Loucy (cell line): ENCODE data around the gene SUSD5.

Source experiments
- H2AFZ ChIP-seq: fragments of 200-600 bp; sonication (generic); 2 replicates; pipeline ENCODE4 v1.6.0; 2016; ENCODE audit warnings: antibody characterized with exemption, mild to moderate bottlenecking, low read length, moderate library complexity
- H3F3A ChIP-seq: fragments of 200-600 bp; 2 replicates; pipeline ENCODE4 v1.6.0; 2016; ENCODE audit warnings: antibody characterized with exemption, low read depth, mild to moderate bottlenecking
- H3K27me3 ChIP-seq: fragments of 200-600 bp; sonication (generic); 2 replicates; pipeline ENCODE4 v1.6.1; 2014; ENCODE audit warnings: low read length, mild to moderate bottlenecking; ENCODE audit not compliant: insufficient read depth, poor library complexity, severe bottlenecking
- H3K36me3 ChIP-seq: fragments of 200-600 bp; sonication (generic); 2 replicates; pipeline ENCODE4 v1.6.1; 2016; ENCODE audit warnings: low read length; ENCODE audit not compliant: insufficient read depth
- H3K4me1 ChIP-seq: fragments of 200-600 bp; sonication (generic); 2 replicates; pipeline ENCODE4 v1.5.1; 2014; ENCODE audit warnings: low read length, mild to moderate bottlenecking; ENCODE audit not compliant: insufficient read depth, poor library complexity, severe bottlenecking
- H3K4me2 ChIP-seq: fragments of 200-600 bp; sonication (generic); 2 replicates; pipeline ENCODE4 v1.6.0; 2014; ENCODE audit warnings: antibody characterized with exemption, low read length, low read depth, mild to moderate bottlenecking; ENCODE audit not compliant: poor library complexity, severe bottlenecking
- H3K4me3 ChIP-seq: fragments of 200-600 bp; sonication (generic); 2 replicates; pipeline ENCODE4 v1.5.1; 2014; ENCODE audit warnings: low read length, mild to moderate bottlenecking, mixed read lengths; ENCODE audit not compliant: poor library complexity, severe bottlenecking
- H3K79me2 ChIP-seq: fragments of 200-600 bp; sonication (generic); 2 replicates; pipeline ENCODE4 v1.6.1; 2014; ENCODE audit warnings: low read length; ENCODE audit not compliant: insufficient read depth
- H3K9ac ChIP-seq: fragments of 200-600 bp; sonication (generic); 2 replicates; pipeline ENCODE4 v1.6.0; 2014; ENCODE audit warnings: mild to moderate bottlenecking, low read depth, low read length, moderate library complexity; ENCODE audit not compliant: poor library complexity, severe bottlenecking
- H3K9me2 ChIP-seq: fragments of 200-600 bp; sonication (generic); replicated peaks from 2 replicates; pipeline ENCODE4 v1.6.1; 2016; ENCODE audit warnings: low read depth, low read length, mixed read lengths
- H3K9me3 ChIP-seq: fragments of 200-600 bp; sonication (generic); 2 replicates; pipeline ENCODE4 v1.6.1; 2014; ENCODE audit warnings: mild to moderate bottlenecking, antibody characterized with exemption, low read length, low read depth; ENCODE audit not compliant: insufficient read depth
- H4K20me1 ChIP-seq: fragments of 200-600 bp; sonication (generic); 2 replicates; pipeline ENCODE4 v1.6.0; 2014; ENCODE audit warnings: antibody characterized with exemption, low read length, mild to moderate bottlenecking; ENCODE audit not compliant: insufficient read depth, poor library complexity, severe bottlenecking
- EZH2phosphoT487 ChIP-seq: fragments of 200-600 bp; IDR thresholded peaks from 2 replicates; pipeline ENCODE4 v1.6.1; 2018; ENCODE audit warnings: antibody characterized with exemption, mild to moderate bottlenecking, moderate library complexity, borderline replicate concordance
- TF ChIP-seq, protein P1 (sequence below): fragments of 200-600 bp; sonication (generic); conservative IDR thresholded peaks from 2 replicates; pipeline ENCODE4 v1.5.1; 2014; ENCODE audit warnings: mild to moderate bottlenecking, antibody characterized with exemption, low read length

The SUSD5 gene

DNA sequence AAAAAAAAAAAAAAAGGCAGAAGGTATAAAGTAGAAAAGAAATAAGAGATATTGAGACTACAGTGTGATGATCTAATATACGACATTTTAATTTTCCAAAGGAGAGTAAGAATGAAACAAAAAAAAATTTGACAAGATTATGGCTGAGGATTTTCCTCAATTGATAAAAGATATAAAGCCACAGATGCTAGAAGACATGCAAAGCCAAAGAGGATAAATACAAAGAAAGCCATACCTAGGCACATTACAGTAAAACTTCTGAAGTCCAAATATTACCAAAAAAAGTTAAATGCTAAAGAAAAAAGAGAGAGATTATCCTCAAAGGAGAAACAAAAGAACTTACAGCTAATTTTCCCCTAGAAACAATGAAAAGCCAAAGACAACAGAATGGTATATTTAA lies 20.3 kb upstream of the SUSD5 start:
- H3K4me1 ChIP-seq, result no peaks in the 10 kb centered on the region
- H3K9me3 ChIP-seq, result no peaks in the 10 kb centered on the region
- H2AFZ ChIP-seq, result no peak overlapping the region
- H3K79me2 ChIP-seq, result no peaks in the 10 kb centered on the region
- H3K9me2 ChIP-seq, result no peaks in the 10 kb centered on the region
- H3K36me3 ChIP-seq, result no peaks in the 10 kb centered on the region
- no peaks in the 10 kb centered on the region for H4K20me1 ChIP-seq
- no peaks in the 10 kb centered on the region for H3K27me3 ChIP-seq
- H3K9ac ChIP-seq, result no peak overlapping the region
- no peak overlapping the region for H3K4me2 ChIP-seq
- H3F3A ChIP-seq, result no peaks in the 10 kb centered on the region
- TF ChIP-seq, protein P1, sequence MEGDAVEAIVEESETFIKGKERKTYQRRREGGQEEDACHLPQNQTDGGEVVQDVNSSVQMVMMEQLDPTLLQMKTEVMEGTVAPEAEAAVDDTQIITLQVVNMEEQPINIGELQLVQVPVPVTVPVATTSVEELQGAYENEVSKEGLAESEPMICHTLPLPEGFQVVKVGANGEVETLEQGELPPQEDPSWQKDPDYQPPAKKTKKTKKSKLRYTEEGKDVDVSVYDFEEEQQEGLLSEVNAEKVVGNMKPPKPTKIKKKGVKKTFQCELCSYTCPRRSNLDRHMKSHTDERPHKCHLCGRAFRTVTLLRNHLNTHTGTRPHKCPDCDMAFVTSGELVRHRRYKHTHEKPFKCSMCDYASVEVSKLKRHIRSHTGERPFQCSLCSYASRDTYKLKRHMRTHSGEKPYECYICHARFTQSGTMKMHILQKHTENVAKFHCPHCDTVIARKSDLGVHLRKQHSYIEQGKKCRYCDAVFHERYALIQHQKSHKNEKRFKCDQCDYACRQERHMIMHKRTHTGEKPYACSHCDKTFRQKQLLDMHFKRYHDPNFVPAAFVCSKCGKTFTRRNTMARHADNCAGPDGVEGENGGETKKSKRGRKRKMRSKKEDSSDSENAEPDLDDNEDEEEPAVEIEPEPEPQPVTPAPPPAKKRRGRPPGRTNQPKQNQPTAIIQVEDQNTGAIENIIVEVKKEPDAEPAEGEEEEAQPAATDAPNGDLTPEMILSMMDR, result no peak
- TF ChIP-seq EZH2phosphoT487, result no peak
- no peak overlapping the region for H3K4me3 ChIP-seq

DNA sequence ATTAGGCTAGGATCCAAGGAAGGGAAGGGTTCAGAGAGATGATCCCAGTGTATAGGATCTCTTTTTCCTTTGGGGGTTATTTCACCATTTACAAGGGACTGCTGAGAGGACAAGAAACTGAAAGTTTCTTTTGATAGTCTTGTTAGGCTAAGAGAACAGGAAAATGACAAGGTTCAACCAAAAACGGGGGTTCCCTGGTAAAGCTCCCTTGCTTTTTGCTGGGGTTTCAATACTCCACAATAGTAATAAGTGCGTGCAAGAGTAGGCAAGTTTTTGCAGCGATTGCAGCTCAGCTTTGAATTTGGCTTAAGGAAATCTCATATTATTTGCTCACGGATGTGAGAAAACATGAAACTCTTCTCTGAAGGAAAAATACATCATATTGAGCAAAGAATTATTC lies 18.8 kb upstream of the SUSD5 start:
- no peak overlapping the region for H3K4me3 ChIP-seq
- no peak overlapping the region for H3K4me2 ChIP-seq
- no peaks in the 10 kb centered on the region for H3K9me2 ChIP-seq
- no peaks in the 10 kb centered on the region for H3K27me3 ChIP-seq
- H4K20me1 ChIP-seq, result no peaks in the 10 kb centered on the region
- no peaks in the 10 kb centered on the region for H3K4me1 ChIP-seq
- no peaks in the 10 kb centered on the region for H3F3A ChIP-seq
- no peaks in the 10 kb centered on the region for H3K36me3 ChIP-seq
- H3K79me2 ChIP-seq, result no peaks in the 10 kb centered on the region
- H2AFZ ChIP-seq, result no peak overlapping the region
- H3K9ac ChIP-seq, result no peak overlapping the region
- no peaks in the 10 kb centered on the region for H3K9me3 ChIP-seq
- TF ChIP-seq, protein P1, result no peak
- no peak for TF ChIP-seq EZH2phosphoT487

DNA sequence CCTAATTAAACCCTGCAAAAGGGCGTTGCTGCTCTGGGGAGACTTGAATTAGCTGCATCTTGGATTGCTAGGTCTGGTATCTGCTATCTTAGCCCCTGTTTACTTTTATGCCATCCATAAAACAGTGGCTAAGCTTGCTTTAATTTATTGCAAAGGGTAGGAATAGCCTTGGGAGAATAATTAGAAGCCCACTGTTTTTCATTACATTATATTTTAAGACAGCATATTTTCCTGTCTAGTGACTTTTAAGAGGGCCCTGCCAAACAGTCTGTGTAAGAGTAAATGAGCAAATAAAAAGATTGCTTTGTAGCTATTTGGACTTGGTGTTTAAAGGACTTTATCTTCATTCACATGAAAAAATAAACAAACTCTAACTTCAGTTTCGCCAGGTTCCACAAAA lies 17.4 kb upstream of the SUSD5 start:
- H3K79me2 ChIP-seq, result no peaks in the 10 kb centered on the region
- H2AFZ ChIP-seq, result no peak overlapping the region
- no peaks in the 10 kb centered on the region for H3K36me3 ChIP-seq
- no peak overlapping the region for H3K4me2 ChIP-seq
- H4K20me1 ChIP-seq, result no peaks in the 10 kb centered on the region
- H3K9me3 ChIP-seq, result no peaks in the 10 kb centered on the region
- H3K9ac ChIP-seq, result no peak overlapping the region
- TF ChIP-seq, protein P1, result no peak
- no peak for TF ChIP-seq EZH2phosphoT487
- no peak overlapping the region for H3K4me3 ChIP-seq
- H3K9me2 ChIP-seq, result no peaks in the 10 kb centered on the region
- no peaks in the 10 kb centered on the region for H3K27me3 ChIP-seq
- H3K4me1 ChIP-seq, result no peaks in the 10 kb centered on the region
- H3F3A ChIP-seq, result no peaks in the 10 kb centered on the region
